Fibroblast of lung (primary cell): ENCODE results near the gene EIF4G1. TPM values are rescaled to one million over a fixed set of nuclear protein-coding genes. Genes with fewer than 3 reads are reported as not detected.
A peak's percentile ranks its signal among the peaks of the same experiment; 100 is the strongest.

Experiments
- DNase-seq, 2 donors: peaks; one replicate each; pipeline versions ENCODE4 v3.0.0 to v3.0.0-alpha.2; 2010; ENCODE audit warnings: low read depth in 2 of 2
- H2AFZ ChIP-seq: 2 replicates; pipeline ENCODE4 v1.5.1; 2012; ENCODE audit warnings: low read length, control low read depth, inconsistent platforms
- H3K27ac ChIP-seq: 2 replicates; pipeline ENCODE4 v1.5.1; 2011; ENCODE audit warnings: low read length, control low read depth; ENCODE audit not compliant: insufficient read depth
- H3K27me3 ChIP-seq: 2 replicates; pipeline ENCODE4 v1.5.1; 2011; ENCODE audit warnings: mild to moderate bottlenecking, low read length; ENCODE audit not compliant: control insufficient read depth, insufficient read depth
- H3K36me3 ChIP-seq: 2 replicates; pipeline ENCODE4 v1.5.1; 2011; ENCODE audit warnings: low read length; ENCODE audit not compliant: control insufficient read depth, insufficient read depth
- H3K4me1 ChIP-seq: 2 replicates; pipeline ENCODE4 v1.5.1; 2011; ENCODE audit warnings: low read length; ENCODE audit not compliant: control insufficient read depth, insufficient read depth; ENCODE audit errors: extremely low read depth
- H3K4me2 ChIP-seq: 2 replicates; pipeline ENCODE4 v1.5.1; 2011; ENCODE audit warnings: low read length, control low read depth; ENCODE audit not compliant: insufficient read depth; ENCODE audit errors: extremely low read depth
- H3K4me3 ChIP-seq, 4 experiments: fragments of 200-600 bp in 1 of 4; sonication (generic) in 1 of 4; replicated peaks in 1 of 4; 2 replicates each; pipeline ENCODE4 v1.5.1; 2011 to 2016; ENCODE audit warnings: low read length in 4 of 4, low read depth in 3 of 4, mild to moderate bottlenecking in 3 of 4, control low read depth in 2 of 4, inconsistent platforms in 1 of 4, mixed read lengths in 1 of 4; ENCODE audit not compliant: insufficient read depth in 1 of 4; ENCODE audit errors: control extremely low read depth in 1 of 4
- H3K79me2 ChIP-seq: 2 replicates; pipeline ENCODE4 v1.5.1; 2012; ENCODE audit warnings: mild to moderate bottlenecking, low read length, inconsistent platforms; ENCODE audit not compliant: control insufficient read depth, insufficient read depth
- H3K9ac ChIP-seq: 2 replicates; pipeline ENCODE4 v1.5.1; 2011; ENCODE audit warnings: mild to moderate bottlenecking, low read length, control low read depth; ENCODE audit not compliant: insufficient read depth
- H3K9me3 ChIP-seq: 2 replicates; pipeline ENCODE4 v1.5.1; 2012; ENCODE audit warnings: low read depth, low read length; ENCODE audit not compliant: control insufficient read depth, insufficient read depth
- H4K20me1 ChIP-seq: 2 replicates; pipeline ENCODE4 v1.5.1; 2011; ENCODE audit warnings: low read length; ENCODE audit not compliant: control insufficient read depth, insufficient read depth; ENCODE audit errors: extremely low read depth
- CTCF ChIP-seq, 2 donors: IDR thresholded peaks in 1 of 2; conservative IDR thresholded peaks in 1 of 2; 1 replicate in 1 of 2; 2 replicates in 1 of 2; pipeline ENCODE4 v1.5.1; 2011 to 2012; ENCODE audit warnings: low read length in 2 of 2, control low read depth in 1 of 2, inconsistent platforms in 1 of 2, low read depth in 1 of 2, mild to moderate bottlenecking in 1 of 2
- EZH2 ChIP-seq: IDR thresholded peaks from 2 replicates; pipeline ENCODE4 v1.5.1; 2012; ENCODE audit warnings: low read length, control low read depth, mild to moderate bottlenecking; ENCODE audit errors: missing control alignments
- polyA plus RNA-seq, 2 donors: library from polyadenylated mRNA; depleted of rRNA in 1 of 2; stranded (reverse) in 1 of 2; unstranded in 1 of 2; fragments of >200 nt; gene quantifications; 2 replicates each; pipeline ENCODE4 v1.2.1, GENCODE V29; 2011 to 2012; ENCODE audit warnings: missing spikeins in 1 of 2
- total RNA-seq: library from RNA; depleted of rRNA; stranded (reverse); fragments of >200 nt; gene quantifications from 2 replicates; pipeline ENCODE4 v1.2.1, GENCODE V29; 2014

The EIF4G1 gene
- total and polyA plus RNA-seq, 2 donors (not counting 1 experiment from before 2014, with no cell fraction given): 235 to 263 TPM

- Histone ChIP-seq H3K4me2 (peak overlapping the region; percentile 37), H3K27me3 (peaks cover 37% of the 10 kb centered on the region), H3K4me1 (no peaks in the 10 kb centered on the region), H3K4me3 (peak overlapping the region in 1 of 4 experiments; percentile 51), H3K79me2 (no peaks in the 10 kb centered on the region), H2AFZ (no peak overlapping the region), H3K27ac (no peak overlapping the region), H3K36me3 (no peaks in the 10 kb centered on the region), H3K9me3 (no peaks in the 10 kb centered on the region), H4K20me1 (no peaks in the 10 kb centered on the region), H3K9ac (no peak overlapping the region)
- peak; percentile 31 to 42 for DNase-seq
- no peak for TF ChIP-seq EZH2
- TF ChIP-seq CTCF (conservative IDR thresholded peaks at IDR 0.05 in 1 of 2, IDR thresholded peaks at IDR 0.05 in 1 of 2; ENCODE audit: low read depth in 1 of 2, low read length in 2 of 2): no peak
These were observed 65.8 kb downstream of the EIF4G1 start for GRCh38 chr3:184380185-184380626.

- H4K20me1 ChIP-seq: no peaks in the 10 kb centered on the region
- no peaks in the 10 kb centered on the region for H3K9me3 ChIP-seq
- H3K9ac ChIP-seq: no peak overlapping the region
- no peaks in the 10 kb centered on the region for H3K4me1 ChIP-seq
- TF ChIP-seq EZH2: peak; percentile 100
- no peak for TF ChIP-seq CTCF (conservative IDR thresholded peaks at IDR 0.05 in 1 of 2, IDR thresholded peaks at IDR 0.05 in 1 of 2; ENCODE audit: low read depth in 1 of 2, low read length in 2 of 2)
- H3K27me3 ChIP-seq: peaks cover 36% of the 10 kb centered on the region
- H3K36me3 ChIP-seq: no peaks in the 10 kb centered on the region
- peak overlapping the region in 2 of 4 experiments; percentile 21 to 51 for H3K4me3 ChIP-seq
- DNase-seq: no peak
- H3K79me2 ChIP-seq: no peaks in the 10 kb centered on the region
- H2AFZ ChIP-seq: no peak overlapping the region
- no peak overlapping the region for H3K27ac ChIP-seq
- peak overlapping the region; percentile 1 for H3K4me2 ChIP-seq
These were observed 66.3 kb downstream of the EIF4G1 start for GRCh38 chr3:184380627-184381260.

GRCh38 chr3:184381261-184382224 lies 67.1 kb downstream of the EIF4G1 start:
- H3K4me2 ChIP-seq: no peak overlapping the region
- no peaks in the 10 kb centered on the region for H3K9me3 ChIP-seq
- TF ChIP-seq EZH2 (no peak), CTCF (conservative IDR thresholded peaks at IDR 0.05 in 1 of 2, IDR thresholded peaks at IDR 0.05 in 1 of 2; ENCODE audit: low read depth in 1 of 2, low read length in 2 of 2) (no peak)
- H3K4me3 ChIP-seq: no peak overlapping the region
- no peak for DNase-seq
- H3K4me1 ChIP-seq: no peaks in the 10 kb centered on the region
- peaks cover 34% of the 10 kb centered on the region for H3K27me3 ChIP-seq
- H4K20me1 ChIP-seq: no peaks in the 10 kb centered on the region
- H2AFZ ChIP-seq: no peak overlapping the region
- no peak overlapping the region for H3K27ac ChIP-seq
- H3K36me3 ChIP-seq: no peaks in the 10 kb centered on the region
- no peak overlapping the region for H3K9ac ChIP-seq
- H3K79me2 ChIP-seq: no peaks in the 10 kb centered on the region
